ENCODE data around the gene DNAJB1. TPM values are rescaled to one million over a fixed set of nuclear protein-coding genes. Genes with fewer than 3 reads are reported as not detected.

The DNAJB1 gene
- total and polyA plus RNA-seq, 7 donors, result 44.6 to 118 (median 69.3) TPM

- intact Hi-C loops (cut with DNase I), result no loop called here
- no peaks in the 10 kb centered on the region for H3K36me3 ChIP-seq
- H3K27ac ChIP-seq, result no peak overlapping the region
- TF ChIP-seq EP300 (IDR thresholded peaks at IDR 0.05) (no peak), POLR2AphosphoS5 (IDR thresholded peaks at IDR 0.05) (no peak)
- TF ChIP-seq, protein P1, sequence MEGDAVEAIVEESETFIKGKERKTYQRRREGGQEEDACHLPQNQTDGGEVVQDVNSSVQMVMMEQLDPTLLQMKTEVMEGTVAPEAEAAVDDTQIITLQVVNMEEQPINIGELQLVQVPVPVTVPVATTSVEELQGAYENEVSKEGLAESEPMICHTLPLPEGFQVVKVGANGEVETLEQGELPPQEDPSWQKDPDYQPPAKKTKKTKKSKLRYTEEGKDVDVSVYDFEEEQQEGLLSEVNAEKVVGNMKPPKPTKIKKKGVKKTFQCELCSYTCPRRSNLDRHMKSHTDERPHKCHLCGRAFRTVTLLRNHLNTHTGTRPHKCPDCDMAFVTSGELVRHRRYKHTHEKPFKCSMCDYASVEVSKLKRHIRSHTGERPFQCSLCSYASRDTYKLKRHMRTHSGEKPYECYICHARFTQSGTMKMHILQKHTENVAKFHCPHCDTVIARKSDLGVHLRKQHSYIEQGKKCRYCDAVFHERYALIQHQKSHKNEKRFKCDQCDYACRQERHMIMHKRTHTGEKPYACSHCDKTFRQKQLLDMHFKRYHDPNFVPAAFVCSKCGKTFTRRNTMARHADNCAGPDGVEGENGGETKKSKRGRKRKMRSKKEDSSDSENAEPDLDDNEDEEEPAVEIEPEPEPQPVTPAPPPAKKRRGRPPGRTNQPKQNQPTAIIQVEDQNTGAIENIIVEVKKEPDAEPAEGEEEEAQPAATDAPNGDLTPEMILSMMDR (IDR thresholded peaks at IDR 0.05), result no peak
- no peak for DNase-seq
- no peaks in the 10 kb centered on the region for H3K9me3 ChIP-seq
- no peak overlapping the region for H3K4me3 ChIP-seq
- H3K4me1 ChIP-seq, result peaks cover 0 to under 1% (median 0%) of the 10 kb centered on the region in 4 donors
- no peaks in the 10 kb centered on the region for H3K27me3 ChIP-seq
- WGBS, 2 donors, result 82 to 85% methylated on average over 11 of the region's 11 CpGs
Observed at GRCh38 chr19:14502334-14503092, 15.7 kb downstream of the DNAJB1 start.

GRCh38 chr19:14497228-14497921, 20.8 kb downstream of the DNAJB1 start:
- Histone ChIP-seq H3K36me3 (no peaks in the 10 kb centered on the region), H3K27me3 (no peaks in the 10 kb centered on the region), H3K4me3 (no peak overlapping the region), H3K27ac (peak overlapping the region; percentile 74 to 83 (median 78)), H3K9me3 (no peaks in the 10 kb centered on the region), H3K4me1 (peaks cover 0 to 31% (median 24%) of the 10 kb centered on the region in 4 donors)
- intact Hi-C loops (cut with DNase I), result no loop called here
- 17 to 54% methylated on average over 6 of the region's 6 CpGs for WGBS, 2 donors
- TF ChIP-seq POLR2AphosphoS5 (IDR thresholded peaks at IDR 0.05) (no peak), POLR2A (IDR thresholded peaks at IDR 0.05) (no peak), EP300 (IDR thresholded peaks at IDR 0.05) (no peak)
- TF ChIP-seq, protein P1 (IDR thresholded peaks at IDR 0.05), result no peak
- no peak for DNase-seq

DNA sequence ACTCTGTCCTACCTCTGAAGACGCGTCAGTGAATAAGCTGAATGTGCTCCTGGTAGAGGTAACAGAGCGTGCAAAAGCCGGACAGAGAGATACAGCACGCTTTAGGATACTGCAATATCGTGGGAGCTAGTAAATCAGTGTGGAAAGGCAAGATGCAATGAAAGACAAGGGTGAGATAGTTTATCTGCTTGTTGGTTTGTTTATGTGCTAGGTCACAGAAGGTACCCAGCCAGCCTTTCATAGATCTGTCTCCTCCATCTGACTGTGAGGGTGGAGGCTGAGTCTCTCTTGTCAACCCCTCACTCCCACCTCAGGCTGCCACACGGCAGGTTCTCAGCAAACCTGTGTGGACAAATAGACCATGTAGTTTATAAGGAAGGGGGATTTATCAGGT, 21.4 kb downstream of the DNAJB1 start:
- WGBS, 2 donors, result 17 to 57% methylated on average over 7 of the region's 7 CpGs
- intact Hi-C loops (cut with DNase I), result no loop called here
- H3K27ac ChIP-seq, result peak overlapping the region; percentile 74 to 83 (median 78)
- peak overlapping the region; percentile 73 to 90 (median 80) for H3K4me3 ChIP-seq
- H3K4me1 ChIP-seq, result peaks cover 0 to 31% (median 24%) of the 10 kb centered on the region in 4 donors
- H3K27me3 ChIP-seq, result no peaks in the 10 kb centered on the region
- H3K9me3 ChIP-seq, result no peaks in the 10 kb centered on the region
- TF ChIP-seq EP300 (IDR thresholded peaks at IDR 0.05), result no peak
- no peak for TF ChIP-seq POLR2A (IDR thresholded peaks at IDR 0.05)
- no peak for TF ChIP-seq POLR2AphosphoS5 (IDR thresholded peaks at IDR 0.05)
- TF ChIP-seq, protein P1 (IDR thresholded peaks at IDR 0.05), result no peak
- peaks cover 0 to 4% (median 0%) of the 10 kb centered on the region in 4 donors for H3K36me3 ChIP-seq
- no peak for DNase-seq

DNA sequence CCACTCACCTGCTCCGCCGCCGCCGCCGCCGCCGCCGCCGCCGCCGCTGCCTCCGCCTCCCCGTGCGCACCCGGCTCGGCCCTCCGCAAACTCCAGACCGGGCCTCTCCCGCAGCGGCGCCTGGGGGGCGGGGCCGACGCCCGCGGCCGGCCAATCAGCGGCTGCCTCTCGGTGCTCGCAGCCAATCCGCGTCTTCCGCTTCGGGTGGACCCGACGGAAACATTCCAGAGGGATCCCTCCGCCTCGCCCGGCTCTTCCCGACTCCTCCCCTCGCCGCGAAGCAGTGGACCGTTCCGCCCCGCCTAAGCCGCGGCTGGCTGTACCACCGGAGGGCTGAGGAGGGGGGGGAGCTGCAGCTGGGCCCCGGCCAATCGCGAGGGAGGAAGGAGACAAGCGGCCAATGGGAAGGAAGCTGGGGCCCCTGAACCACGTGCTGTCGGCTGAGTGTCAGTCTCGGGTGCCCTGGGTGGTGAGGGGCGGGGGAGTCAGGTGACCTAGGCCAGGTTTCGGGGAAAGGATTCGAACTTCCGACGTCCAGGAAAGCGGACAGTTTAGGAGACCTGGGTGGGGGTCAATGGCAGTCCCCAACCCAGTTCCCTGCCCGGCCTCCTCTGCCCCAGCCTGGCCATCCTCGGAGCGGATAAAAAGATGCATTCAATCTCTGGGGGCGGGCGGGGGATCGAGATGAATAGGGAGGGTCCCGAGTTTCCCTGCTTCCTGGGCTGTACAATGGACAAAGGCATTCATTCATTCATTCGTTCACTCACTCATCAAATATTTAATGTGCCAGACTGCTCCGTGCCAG, 22.0 kb downstream of the DNAJB1 start, which contains the start of gene GIPC1:
Gene GIPC1, minus strand, starts transcription at position 99 of the 805 bp plus-strand sequence. CDS start 13,151 bp downstream, outside the sequence.
- peaks cover 0 to 31% (median 24%) of the 10 kb centered on the region in 4 donors for H3K4me1 ChIP-seq
- peaks cover 0 to 10% (median 0%) of the 10 kb centered on the region in 4 donors for H3K36me3 ChIP-seq

More for the DNA sequence above, 22.0 kb downstream of the DNAJB1 start, which contains the start of gene GIPC1:
- Histone ChIP-seq H3K9me3 (no peaks in the 10 kb centered on the region), H3K4me3 (peak within 1 kb of the TSS; percentile 73 to 90 (median 80)), H3K27me3 (no peaks in the 10 kb centered on the region), H3K27ac (peak within 1 kb of the TSS; percentile 74 to 83 (median 80))
- 2 to 4% methylated on average over 71 of the region's 71 CpGs for WGBS, 2 donors
- intact Hi-C loops (cut with DNase I), result no loop called here
- peak; percentile 99 for DNase-seq
- TF ChIP-seq POLR2A (IDR thresholded peaks at IDR 0.05) (no peak), POLR2AphosphoS5 (IDR thresholded peaks at IDR 0.05) (peak; percentile 43 to 81 (median 70)), EP300 (IDR thresholded peaks at IDR 0.05) (no peak)
- TF ChIP-seq, protein P1 (IDR thresholded peaks at IDR 0.05), result no peak
